Spleen (tissue), 7 donors: Measurements from ENCODE around the gene LNX2.

Experiments used
- POLR2A ChIP-seq, 3 donors: fragments of 450-650 bp; IDR thresholded peaks; one replicate each; pipeline ENCODE4 v1.5.1; 2017; ENCODE audit warnings: antibody characterized with exemption in 3 of 3, mild to moderate bottlenecking in 1 of 3
- TF ChIP-seq, protein P1 (sequence below), 11 experiments: fragments of 200-600 bp in 7 of 11; fragments of 450-650 bp in 4 of 11; sonication (generic) in 4 of 11; IDR thresholded peaks in 8 of 11; conservative IDR thresholded peaks in 3 of 11; 1 replicate in 7 of 11; 2 replicates in 4 of 11; pipeline versions ENCODE4 v1.4.0 to v1.8.0; 2016 to 2021; ENCODE audit warnings: antibody characterized with exemption in 11 of 11, inconsistent platforms in 4 of 11, mild to moderate bottlenecking in 1 of 11
- donor health status: DM: no; HTN: no; CAD: no; lungs with moderate emphysema.
- donor health status: DM: no; HTN: no; CAD: no.
- donor health status: DM: no; HTN: no; CAD: no.

DNA sequence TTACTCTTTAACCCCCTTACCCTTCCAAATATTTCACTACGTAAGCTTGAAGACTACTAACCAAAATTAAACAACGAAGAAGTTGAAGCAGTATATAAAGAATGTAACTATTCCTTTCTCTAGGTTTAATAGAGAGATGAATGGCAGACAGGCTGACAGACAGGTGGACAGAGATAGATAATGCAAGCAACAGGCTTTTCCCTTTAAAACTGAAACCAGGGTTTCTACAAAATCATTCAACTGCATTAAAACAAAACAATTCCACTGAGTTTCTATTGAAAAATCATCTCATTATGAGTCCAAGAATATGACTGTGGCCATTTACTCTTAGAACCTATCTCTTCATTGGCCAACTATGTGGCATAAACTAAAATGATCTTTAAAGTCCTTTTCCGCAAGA lies 15.2 kb downstream of the LNX2 start:
- TF ChIP-seq, protein P1, sequence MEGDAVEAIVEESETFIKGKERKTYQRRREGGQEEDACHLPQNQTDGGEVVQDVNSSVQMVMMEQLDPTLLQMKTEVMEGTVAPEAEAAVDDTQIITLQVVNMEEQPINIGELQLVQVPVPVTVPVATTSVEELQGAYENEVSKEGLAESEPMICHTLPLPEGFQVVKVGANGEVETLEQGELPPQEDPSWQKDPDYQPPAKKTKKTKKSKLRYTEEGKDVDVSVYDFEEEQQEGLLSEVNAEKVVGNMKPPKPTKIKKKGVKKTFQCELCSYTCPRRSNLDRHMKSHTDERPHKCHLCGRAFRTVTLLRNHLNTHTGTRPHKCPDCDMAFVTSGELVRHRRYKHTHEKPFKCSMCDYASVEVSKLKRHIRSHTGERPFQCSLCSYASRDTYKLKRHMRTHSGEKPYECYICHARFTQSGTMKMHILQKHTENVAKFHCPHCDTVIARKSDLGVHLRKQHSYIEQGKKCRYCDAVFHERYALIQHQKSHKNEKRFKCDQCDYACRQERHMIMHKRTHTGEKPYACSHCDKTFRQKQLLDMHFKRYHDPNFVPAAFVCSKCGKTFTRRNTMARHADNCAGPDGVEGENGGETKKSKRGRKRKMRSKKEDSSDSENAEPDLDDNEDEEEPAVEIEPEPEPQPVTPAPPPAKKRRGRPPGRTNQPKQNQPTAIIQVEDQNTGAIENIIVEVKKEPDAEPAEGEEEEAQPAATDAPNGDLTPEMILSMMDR (IDR thresholded peaks at IDR 0.05 in 8 of 11, conservative IDR thresholded peaks at IDR 0.05 in 3 of 11): no peak
- no peak for TF ChIP-seq POLR2A (IDR thresholded peaks at IDR 0.05)
